ENCODE results near the gene WDFY4.

The WDFY4 gene

GRCh38 chr10:48767373-48768143 lies 82.9 kb downstream of the WDFY4 start:
- Histone ChIP-seq H3K9ac (no peak overlapping the region), H3K36me3 (ENCODE audit: insufficient read depth) (no peaks in the 10 kb centered on the region), H2AFZ (ENCODE audit: low read depth) (no peak overlapping the region), H3K4me3 (IDR thresholded peaks at IDR 0.05; ENCODE audit: insufficient read depth, low read depth, low read length) (no peak overlapping the region), H3K4me2 (no peak overlapping the region), H3K27me3 (ENCODE audit: insufficient read depth, low read depth) (no peaks in the 10 kb centered on the region), H3K4me1 (ENCODE audit: low read depth, poor library complexity, severe bottlenecking) (no peaks in the 10 kb centered on the region), H3K79me2 (ENCODE audit: insufficient read depth, low read depth) (no peaks in the 10 kb centered on the region), H4K20me1 (ENCODE audit: insufficient read depth) (no peaks in the 10 kb centered on the region), H3K27ac (no peak overlapping the region)
- TF ChIP-seq CTCF (conservative IDR thresholded peaks at IDR 0.05; ENCODE audit: low read depth, low read length), result no peak

GRCh38 chr10:48768144-48768766 lies 83.6 kb downstream of the WDFY4 start:
- H3K9ac ChIP-seq, result no peak overlapping the region
- no peak for TF ChIP-seq CTCF (conservative IDR thresholded peaks at IDR 0.05; ENCODE audit: low read depth, low read length)
- no peak overlapping the region for H3K27ac ChIP-seq
- H3K4me3 ChIP-seq (IDR thresholded peaks at IDR 0.05; ENCODE audit: insufficient read depth, low read depth, low read length), result no peak overlapping the region
- no peaks in the 10 kb centered on the region for H3K4me1 ChIP-seq (ENCODE audit: low read depth, poor library complexity, severe bottlenecking)
- no peaks in the 10 kb centered on the region for H3K36me3 ChIP-seq (ENCODE audit: insufficient read depth)
- H3K4me2 ChIP-seq, result no peak overlapping the region
- no peaks in the 10 kb centered on the region for H4K20me1 ChIP-seq (ENCODE audit: insufficient read depth)
- H3K27me3 ChIP-seq (ENCODE audit: insufficient read depth, low read depth), result no peaks in the 10 kb centered on the region
- H2AFZ ChIP-seq (ENCODE audit: low read depth), result no peak overlapping the region
- no peaks in the 10 kb centered on the region for H3K79me2 ChIP-seq (ENCODE audit: insufficient read depth, low read depth)

- no peaks in the 10 kb centered on the region for H3K79me2 ChIP-seq (ENCODE audit: insufficient read depth, low read depth)
- no peak overlapping the region for H2AFZ ChIP-seq (ENCODE audit: low read depth)
- no peak for TF ChIP-seq CTCF (conservative IDR thresholded peaks at IDR 0.05; ENCODE audit: low read depth, low read length)
- H3K27me3 ChIP-seq (ENCODE audit: insufficient read depth, low read depth), result no peaks in the 10 kb centered on the region
- H3K27ac ChIP-seq, result no peak overlapping the region
- no peaks in the 10 kb centered on the region for H3K36me3 ChIP-seq (ENCODE audit: insufficient read depth)
- H3K4me2 ChIP-seq, result no peak overlapping the region
- no peak overlapping the region for H3K4me3 ChIP-seq (IDR thresholded peaks at IDR 0.05; ENCODE audit: insufficient read depth, low read depth, low read length)
- H3K9ac ChIP-seq, result no peak overlapping the region
- no peaks in the 10 kb centered on the region for H3K4me1 ChIP-seq (ENCODE audit: low read depth, poor library complexity, severe bottlenecking)
- no peaks in the 10 kb centered on the region for H4K20me1 ChIP-seq (ENCODE audit: insufficient read depth)
Measured at GRCh38 chr10:48768926-48769325, 84.3 kb downstream of the WDFY4 start.

GRCh38 chr10:48769706-48770435 lies 85.2 kb downstream of the WDFY4 start:
- TF ChIP-seq CTCF (conservative IDR thresholded peaks at IDR 0.05; ENCODE audit: low read depth, low read length), result no peak
- Histone ChIP-seq H3K79me2 (ENCODE audit: insufficient read depth, low read depth) (no peaks in the 10 kb centered on the region), H3K27me3 (ENCODE audit: insufficient read depth, low read depth) (no peaks in the 10 kb centered on the region), H3K9ac (no peak overlapping the region), H4K20me1 (ENCODE audit: insufficient read depth) (no peaks in the 10 kb centered on the region), H3K4me1 (ENCODE audit: low read depth, poor library complexity, severe bottlenecking) (no peaks in the 10 kb centered on the region), H3K27ac (no peak overlapping the region), H3K36me3 (ENCODE audit: insufficient read depth) (no peaks in the 10 kb centered on the region), H3K4me3 (IDR thresholded peaks at IDR 0.05; ENCODE audit: insufficient read depth, low read depth, low read length) (no peak overlapping the region), H2AFZ (ENCODE audit: low read depth) (no peak overlapping the region), H3K4me2 (no peak overlapping the region)

All from KMS-11 (cell line).